Measurements from ENCODE around the gene POTEG.
"Not testable (repeated sequence)": the region's sequence is repeated elsewhere in the genome, so short reads cannot be mapped to it uniquely, and the experiment has no call there.

Gene POTEG

GRCh38 chr14:19372813-19373500 lies 61.2 kb downstream of the POTEG start:
- peak; percentile 1 for DNase-seq

GRCh38 chr14:19371767-19372166 lies 62.4 kb downstream of the POTEG start:
- not testable (repeated sequence) for DNase-seq

GRCh38 chr14:19362803-19363202 lies 71.3 kb downstream of the POTEG start:
- not testable (repeated sequence) for DNase-seq

- not testable (repeated sequence) for DNase-seq
These were observed 71.8 kb downstream of the POTEG start for GRCh38 chr14:19362323-19362722.

- not testable (repeated sequence) for DNase-seq
These were observed 72.4 kb downstream of the POTEG start for GRCh38 chr14:19361636-19362253.

GRCh38 chr14:19360937-19361635 lies 73.1 kb downstream of the POTEG start:
- not testable (repeated sequence) for DNase-seq

Measured in CD4-positive, alpha-beta T cell treated with Interleukin-6 for 4 hours (primary cell).